Esophagus muscularis mucosa (tissue), 4 donors: ENCODE data around the gene PIGH. TPM values are rescaled to one million over a fixed set of nuclear protein-coding genes. Genes with fewer than 3 reads are reported as not detected.

Experiments used
- DNase-seq: peaks from one replicate; pipeline ENCODE4 v3.0.0-alpha.2; 2017; ENCODE audit errors: extremely low spot score
- H3K27ac ChIP-seq, 4 donors: fragments of 200-600 bp; sonication (generic); replicated peaks in 1 of 4; 1 replicate in 3 of 4; 2 replicates in 1 of 4; pipeline ENCODE4 v1.5.1; 2016 to 2019; ENCODE audit warnings: mild to moderate bottlenecking in 1 of 4
- H3K27me3 ChIP-seq, 4 donors: fragments of 200-600 bp; sonication (generic); one replicate each; pipeline versions ENCODE4 v1.5.1 to v1.6.0; 2016 to 2019
- H3K36me3 ChIP-seq, 4 donors: fragments of 200-600 bp; sonication (generic); one replicate each; pipeline ENCODE4 v1.5.1; 2016 to 2019
- H3K4me1 ChIP-seq, 4 donors: fragments of 200-600 bp; sonication (generic); one replicate each; pipeline ENCODE4 v1.5.1; 2016 to 2019
- H3K4me3 ChIP-seq, 4 donors: fragments of 200-600 bp; sonication (generic); 1 replicate in 2 of 4; 2 replicates in 2 of 4; pipeline ENCODE4 v1.5.1; 2016 to 2019; ENCODE audit warnings: mild to moderate bottlenecking in 4 of 4, moderate library complexity in 1 of 4
- H3K9me3 ChIP-seq, 4 donors: fragments of 200-600 bp; sonication (generic); 1 replicate in 3 of 4; 2 replicates in 1 of 4; pipeline ENCODE4 v1.5.1; 2016 to 2019
- EP300 ChIP-seq: sonication (generic); formaldehyde crosslinking; IDR thresholded peaks from one replicate; pipeline ENCODE4 v1.6.1; 2017; ENCODE audit warnings: antibody characterized with exemption
- POLR2A ChIP-seq: fragments of 450-650 bp; IDR thresholded peaks from one replicate; pipeline ENCODE4 v1.6.1; 2017; ENCODE audit warnings: antibody characterized with exemption, moderate library complexity, mild to moderate bottlenecking, low read depth
- POLR2AphosphoS5 ChIP-seq, 2 donors: sonication (generic); formaldehyde crosslinking; IDR thresholded peaks; one replicate each; pipeline ENCODE4 v1.6.1; 2017; ENCODE audit warnings: antibody characterized with exemption in 2 of 2
- WGBS: methylation state at CpG from one replicate; pipeline ENCODE4 v1.1.5; 2018; 5-methylcytosine and 5-hydroxymethylcytosine counted together
- intact Hi-C: fragments of 100-400 bp; cut with DNase I; formaldehyde crosslinking; loops from one replicate; pipeline ENCODE4 v1.15.1; 2023
- total RNA-seq, 4 donors: library from RNA; depleted of rRNA; stranded (reverse); fragments of >200 nt; gene quantifications; one replicate each; pipeline versions ENCODE4 v1.1.0 to v1.2.1, GENCODE V29; 2016
- TF ChIP-seq, protein P1 (sequence below), 3 experiments: fragments of 200-600 bp in 2 of 3; fragments of 450-650 bp in 1 of 3; sonication (generic) in 2 of 3; IDR thresholded peaks; one replicate each; pipeline ENCODE4 v1.5.1; 2017 to 2019; ENCODE audit warnings: antibody characterized with exemption in 3 of 3, mild to moderate bottlenecking in 2 of 3, moderate library complexity in 1 of 3

The PIGH gene
- total RNA-seq, 4 donors from 2014 or later: 21.6 to 26.4 (median 23.0) TPM

DNA sequence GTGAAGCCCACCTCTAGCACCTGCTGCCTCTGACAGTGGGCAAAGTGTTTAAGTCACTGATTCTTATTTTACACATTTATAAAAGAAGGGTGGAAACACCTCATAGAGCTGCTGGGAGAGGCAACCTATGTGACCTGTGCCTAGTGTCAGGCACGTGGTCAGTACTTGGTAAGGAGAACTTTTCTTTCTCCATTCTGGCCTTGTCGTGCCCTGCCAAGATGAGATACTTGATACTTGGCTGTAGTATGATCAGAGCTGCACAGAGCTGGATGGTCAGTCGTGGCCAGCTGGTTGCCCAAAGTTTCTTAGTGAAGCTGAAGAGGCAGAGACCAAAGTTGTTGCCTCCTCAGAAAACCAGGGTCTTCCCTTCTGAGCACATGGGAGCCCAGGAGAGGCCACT lies 42.4 kb downstream of the PIGH start:
- intact Hi-C loops: no loop called here
- no peak for TF ChIP-seq EP300
- TF ChIP-seq, protein P1, sequence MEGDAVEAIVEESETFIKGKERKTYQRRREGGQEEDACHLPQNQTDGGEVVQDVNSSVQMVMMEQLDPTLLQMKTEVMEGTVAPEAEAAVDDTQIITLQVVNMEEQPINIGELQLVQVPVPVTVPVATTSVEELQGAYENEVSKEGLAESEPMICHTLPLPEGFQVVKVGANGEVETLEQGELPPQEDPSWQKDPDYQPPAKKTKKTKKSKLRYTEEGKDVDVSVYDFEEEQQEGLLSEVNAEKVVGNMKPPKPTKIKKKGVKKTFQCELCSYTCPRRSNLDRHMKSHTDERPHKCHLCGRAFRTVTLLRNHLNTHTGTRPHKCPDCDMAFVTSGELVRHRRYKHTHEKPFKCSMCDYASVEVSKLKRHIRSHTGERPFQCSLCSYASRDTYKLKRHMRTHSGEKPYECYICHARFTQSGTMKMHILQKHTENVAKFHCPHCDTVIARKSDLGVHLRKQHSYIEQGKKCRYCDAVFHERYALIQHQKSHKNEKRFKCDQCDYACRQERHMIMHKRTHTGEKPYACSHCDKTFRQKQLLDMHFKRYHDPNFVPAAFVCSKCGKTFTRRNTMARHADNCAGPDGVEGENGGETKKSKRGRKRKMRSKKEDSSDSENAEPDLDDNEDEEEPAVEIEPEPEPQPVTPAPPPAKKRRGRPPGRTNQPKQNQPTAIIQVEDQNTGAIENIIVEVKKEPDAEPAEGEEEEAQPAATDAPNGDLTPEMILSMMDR (IDR thresholded peaks at IDR 0.05): no peak
- no peak for TF ChIP-seq POLR2A
- no peak for TF ChIP-seq POLR2AphosphoS5 (IDR thresholded peaks at IDR 0.05)
- peaks cover 0 to 13% (median 8%) of the 10 kb centered on the region in 4 donors for H3K36me3 ChIP-seq

DNA sequence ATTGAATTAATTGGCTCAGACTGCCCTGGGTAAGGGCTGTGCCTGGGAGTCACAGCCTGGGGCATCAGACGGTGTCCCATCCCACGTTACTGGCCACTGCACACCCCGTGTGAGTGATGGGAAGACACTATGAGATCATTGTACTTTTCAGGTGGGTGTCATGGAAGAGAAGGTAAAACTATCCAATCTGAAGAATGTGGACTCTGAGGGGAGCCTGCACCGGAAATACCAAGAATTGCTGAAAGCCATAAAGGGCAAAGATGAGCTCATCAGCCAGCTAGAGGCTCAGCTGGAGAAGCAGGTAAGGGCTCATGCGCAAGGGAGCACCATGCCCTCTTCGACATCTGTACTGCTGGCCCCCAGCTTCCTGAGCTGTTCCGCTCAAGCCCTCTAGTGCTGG lies 43.0 kb downstream of the PIGH start:
- WGBS: 84% methylated on average over 7 of the region's 7 CpGs
- H3K9me3 ChIP-seq: no peaks in the 10 kb centered on the region
- H3K4me3 ChIP-seq: no peak overlapping the region
- no peak for DNase-seq
- peaks cover 0 to 9% (median 2%) of the 10 kb centered on the region in 4 donors for H3K36me3 ChIP-seq
- intact Hi-C loops: no loop called here
- H3K27me3 ChIP-seq: no peaks in the 10 kb centered on the region
- no peak overlapping the region for H3K27ac ChIP-seq
- no peaks in the 10 kb centered on the region for H3K4me1 ChIP-seq
- no peak for TF ChIP-seq EP300
- TF ChIP-seq POLR2AphosphoS5 (IDR thresholded peaks at IDR 0.05): no peak
- TF ChIP-seq, protein P1 (IDR thresholded peaks at IDR 0.05): no peak
- TF ChIP-seq POLR2A: no peak

More for the DNA sequence above, 42.4 kb downstream of the PIGH start:
- WGBS: 84% methylated on average over 3 of the region's 3 CpGs
- Histone ChIP-seq H3K27ac (no peak overlapping the region), H3K4me3 (no peak overlapping the region), H3K27me3 (no peaks in the 10 kb centered on the region), H3K9me3 (no peaks in the 10 kb centered on the region), H3K4me1 (no peaks in the 10 kb centered on the region)
- DNase-seq: no peak

DNA sequence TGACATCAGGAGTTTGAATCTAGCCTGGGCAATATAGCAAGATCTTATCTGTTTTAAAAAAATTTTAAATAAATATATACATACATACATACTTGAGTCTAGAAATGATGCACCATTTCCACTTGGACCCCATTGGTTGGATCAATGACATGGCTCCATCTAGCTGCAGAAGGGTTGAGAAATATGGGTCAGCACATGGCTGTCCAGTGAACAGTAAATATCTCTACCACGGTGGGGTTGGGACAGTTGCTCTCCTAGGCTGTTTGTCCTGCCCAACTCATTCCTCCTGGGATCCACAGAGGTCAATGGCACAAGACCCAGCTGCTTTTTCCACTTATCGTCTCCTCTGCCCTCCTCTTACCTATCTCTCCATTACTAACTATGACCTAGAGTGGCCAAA lies 43.4 kb downstream of the PIGH start:
- Histone ChIP-seq H3K9me3 (no peaks in the 10 kb centered on the region), H3K27ac (no peak overlapping the region), H3K36me3 (peaks cover 0 to 6% (median 0%) of the 10 kb centered on the region in 4 donors), H3K27me3 (no peaks in the 10 kb centered on the region), H3K4me3 (no peak overlapping the region), H3K4me1 (no peaks in the 10 kb centered on the region)
- intact Hi-C loops: no loop called here
- WGBS: 68% methylated on average over 2 of the region's 2 CpGs
- DNase-seq: no peak
- TF ChIP-seq POLR2A (no peak), POLR2AphosphoS5 (IDR thresholded peaks at IDR 0.05) (no peak), EP300 (no peak)
- TF ChIP-seq, protein P1 (IDR thresholded peaks at IDR 0.05): no peak

DNA sequence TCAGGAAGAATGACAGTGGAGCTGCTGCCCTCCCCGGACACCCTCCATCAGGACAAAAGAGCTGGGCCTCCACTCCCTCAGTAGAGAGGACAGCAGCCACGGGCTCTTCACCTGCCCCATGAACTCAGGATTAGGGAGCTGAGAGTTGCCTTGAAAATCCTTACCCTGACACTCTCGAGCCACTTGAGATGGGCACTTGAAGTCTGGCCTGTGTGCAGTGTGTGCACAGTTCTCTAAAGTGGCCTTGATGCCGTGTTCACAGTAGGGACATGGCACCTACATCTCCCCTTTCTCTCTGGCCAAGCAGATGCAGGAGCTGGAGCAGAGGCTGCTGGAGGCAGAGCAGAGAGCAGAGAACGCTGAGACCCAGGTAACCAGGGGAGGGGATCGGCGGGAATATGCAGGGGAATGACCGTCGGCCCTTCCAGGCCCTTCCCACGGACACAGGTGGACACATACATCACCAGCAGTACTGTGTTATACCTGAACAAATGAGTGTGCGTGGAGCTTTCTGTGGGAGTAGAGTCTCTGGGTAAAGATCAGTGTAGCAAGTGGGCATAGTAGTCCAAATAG lies 44.5 kb downstream of the PIGH start:
- 91% methylated on average over 4 of the region's 11 CpGs for WGBS
- no peaks in the 10 kb centered on the region for H3K27me3 ChIP-seq
- no peak for DNase-seq

More for the DNA sequence above, 44.5 kb downstream of the PIGH start:
- peaks cover 0 to 6% (median 0%) of the 10 kb centered on the region in 4 donors for H3K36me3 ChIP-seq
- no peak overlapping the region for H3K4me3 ChIP-seq
- no peaks in the 10 kb centered on the region for H3K9me3 ChIP-seq
- intact Hi-C loops: no loop called here
- no peak overlapping the region for H3K27ac ChIP-seq
- no peaks in the 10 kb centered on the region for H3K4me1 ChIP-seq
- TF ChIP-seq POLR2AphosphoS5 (IDR thresholded peaks at IDR 0.05): no peak
- TF ChIP-seq, protein P1 (IDR thresholded peaks at IDR 0.05): no peak
- no peak for TF ChIP-seq POLR2A
- no peak for TF ChIP-seq EP300
